Muscle of back (tissue), 11 donors: ENCODE measurements around the gene VWA5B1. TPM values are rescaled to one million over a fixed set of nuclear protein-coding genes. Genes with fewer than 3 reads are reported as not detected.

Experiments
- DNase-seq, 3 donors: peaks; one replicate each; pipeline versions ENCODE4 v3.0.0 to v3.0.0-alpha.2; 2013
- polyA plus RNA-seq, 10 donors: library from polyadenylated mRNA; unstranded; fragments of 120-200 nt; gene quantifications; one replicate each; pipeline ENCODE4 v1.2.1, GENCODE V29; 2013; ENCODE audit not compliant: insufficient read length in 10 of 10

Gene VWA5B1
- polyA plus RNA-seq, 10 donors: 0.07 to 0.56 (median 0.29) TPM

DNA sequence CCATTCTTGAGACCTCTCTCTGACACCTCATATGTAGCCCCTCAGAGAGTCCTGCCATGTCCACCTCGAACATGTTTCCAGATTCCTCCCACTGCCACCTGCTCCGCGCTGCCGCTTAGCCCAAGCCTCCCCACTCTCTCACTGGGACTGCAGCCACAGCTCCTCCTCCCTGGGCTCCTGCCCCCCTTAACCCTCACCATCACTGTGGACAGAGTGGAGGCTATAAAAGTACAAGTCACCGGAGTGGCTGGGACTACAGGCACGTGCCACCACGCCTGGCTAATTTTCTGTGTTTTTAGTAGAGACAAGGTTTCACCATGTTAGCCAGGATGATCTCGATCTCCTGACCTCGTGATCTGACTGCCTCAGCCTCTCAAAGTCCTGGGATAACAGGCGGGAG lies 77.0 kb downstream of the VWA5B1 start:
- no peak for DNase-seq

DNA sequence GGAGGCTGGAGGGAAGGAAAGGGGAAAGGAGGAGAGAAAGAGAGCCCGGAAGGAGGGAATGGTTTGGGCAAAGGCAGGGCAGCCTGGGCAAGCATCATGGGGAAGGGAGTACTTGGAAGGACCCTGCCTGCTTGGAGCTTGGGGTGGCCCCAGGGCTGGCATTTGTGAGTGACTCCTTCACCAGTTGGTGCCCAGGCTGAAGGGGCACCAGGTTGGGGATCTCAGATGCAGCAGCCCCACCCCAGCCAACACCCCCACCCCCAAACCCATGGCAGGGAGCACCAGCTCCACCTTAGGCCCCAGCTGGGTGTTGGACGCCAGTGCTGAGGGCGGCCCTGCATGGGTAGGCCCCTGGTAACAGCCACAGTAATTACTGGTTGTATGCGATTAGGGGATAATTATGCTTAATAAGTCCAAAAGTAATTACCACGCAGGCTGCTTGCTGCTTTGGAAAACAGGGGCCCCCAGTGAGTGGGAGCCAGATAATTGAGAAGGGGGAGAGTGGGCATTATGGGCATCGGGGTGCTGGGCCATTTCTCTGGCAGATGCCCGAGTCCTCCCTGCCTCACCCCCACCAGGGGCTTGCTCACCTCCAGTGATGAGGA lies 78.3 kb downstream of the VWA5B1 start:
- DNase-seq: no peak

DNA sequence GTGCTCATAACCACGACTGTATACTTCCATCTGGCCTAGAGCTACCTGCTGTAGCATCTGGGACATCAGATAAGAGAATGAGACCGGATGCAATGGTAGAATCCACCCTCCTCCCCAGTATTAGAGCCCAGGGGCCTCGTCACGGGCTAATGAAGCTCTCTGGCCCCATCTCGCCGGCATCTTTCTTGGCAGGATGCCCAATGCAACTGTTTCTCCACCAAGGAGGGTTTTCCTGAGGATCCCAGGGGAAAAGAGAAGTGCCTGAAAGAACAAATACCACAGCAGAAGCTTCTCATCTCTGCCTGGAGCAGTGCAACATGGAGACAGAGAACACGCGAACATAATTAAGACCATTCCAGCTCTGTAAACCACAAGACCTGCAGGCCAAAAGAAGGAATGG lies 80.0 kb downstream of the VWA5B1 start:
- DNase-seq: no peak

DNA sequence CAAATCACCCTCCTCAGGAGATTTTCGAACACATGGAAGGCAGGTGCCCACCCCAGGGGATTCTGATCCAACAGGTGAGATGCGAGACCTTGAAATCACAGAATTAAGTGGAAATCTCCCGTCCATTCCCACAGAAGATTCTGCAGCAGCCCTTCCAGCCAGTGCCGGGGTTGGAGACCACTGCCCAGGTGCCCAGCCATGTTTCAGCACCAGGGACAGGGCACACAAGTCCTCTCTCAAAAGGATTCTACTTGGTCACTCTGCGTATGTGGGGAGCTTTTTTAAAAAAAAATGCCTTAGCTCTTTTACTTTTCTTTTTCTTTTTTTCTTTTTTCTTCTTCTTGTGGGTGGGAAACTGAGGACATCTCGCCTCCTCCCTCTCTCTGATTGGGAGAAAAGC lies 80.7 kb downstream of the VWA5B1 start:
- peak in 1 of 3 donors; percentile 34 for DNase-seq

DNA sequence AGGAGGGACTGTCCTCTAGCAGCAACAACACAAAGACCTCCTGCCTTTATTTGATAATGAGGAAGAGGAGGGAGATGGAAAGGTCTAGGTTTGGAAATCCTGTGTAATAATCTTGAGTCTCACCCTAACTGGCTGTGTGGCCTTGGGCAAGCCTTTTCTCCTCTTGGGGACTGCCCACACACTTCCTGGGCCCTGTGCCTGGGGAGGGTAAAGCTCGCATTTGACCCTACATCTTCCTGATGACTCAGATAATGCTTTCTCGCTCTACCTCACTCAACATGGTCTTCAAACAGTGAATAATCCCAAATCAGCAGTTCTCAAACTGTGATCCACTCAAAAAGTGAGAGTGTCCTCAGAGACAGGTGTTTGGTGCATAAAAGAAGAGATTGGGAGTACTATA lies 81.2 kb downstream of the VWA5B1 start:
- DNase-seq: no peak

DNA sequence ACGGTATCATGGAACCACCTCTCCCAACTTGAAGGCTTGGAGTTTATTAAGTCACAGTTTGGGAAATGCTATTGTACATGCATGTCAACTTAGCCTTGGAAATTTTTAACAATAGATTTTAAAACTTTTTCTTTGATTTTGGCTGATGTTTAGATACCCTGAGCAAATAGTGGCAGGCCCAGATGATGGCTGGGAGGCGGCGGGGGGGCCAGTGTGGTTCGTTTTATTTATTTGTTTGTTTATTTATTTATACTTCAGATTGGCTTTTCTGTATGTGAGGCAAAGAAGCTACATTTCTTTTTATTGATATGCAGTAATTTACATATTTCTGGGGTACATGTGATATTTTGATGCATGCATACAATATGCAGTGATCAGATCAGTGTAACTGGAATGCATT lies 82.0 kb downstream of the VWA5B1 start:
- DNase-seq: no peak

DNA sequence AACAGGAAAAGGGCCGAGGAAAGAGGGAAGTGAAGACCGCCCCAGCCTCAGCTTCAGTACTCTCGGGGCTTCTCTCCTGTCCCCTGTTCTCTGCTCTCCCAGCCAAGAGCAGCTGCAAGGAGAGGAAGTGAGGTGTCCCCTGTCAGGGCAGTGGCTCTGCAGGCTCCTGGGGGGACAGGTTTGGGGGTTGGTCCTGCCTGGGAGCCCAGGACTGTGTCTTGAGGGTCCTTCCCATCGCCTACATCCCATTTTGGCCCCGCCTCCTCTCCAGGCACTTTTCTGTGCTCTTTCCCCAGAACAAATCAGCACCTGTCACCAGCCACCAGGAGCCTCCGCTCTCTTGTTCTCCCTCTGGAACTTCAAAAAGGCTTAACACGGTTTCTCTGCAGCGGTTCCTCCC lies 82.6 kb downstream of the VWA5B1 start:
- DNase-seq: no peak

DNA sequence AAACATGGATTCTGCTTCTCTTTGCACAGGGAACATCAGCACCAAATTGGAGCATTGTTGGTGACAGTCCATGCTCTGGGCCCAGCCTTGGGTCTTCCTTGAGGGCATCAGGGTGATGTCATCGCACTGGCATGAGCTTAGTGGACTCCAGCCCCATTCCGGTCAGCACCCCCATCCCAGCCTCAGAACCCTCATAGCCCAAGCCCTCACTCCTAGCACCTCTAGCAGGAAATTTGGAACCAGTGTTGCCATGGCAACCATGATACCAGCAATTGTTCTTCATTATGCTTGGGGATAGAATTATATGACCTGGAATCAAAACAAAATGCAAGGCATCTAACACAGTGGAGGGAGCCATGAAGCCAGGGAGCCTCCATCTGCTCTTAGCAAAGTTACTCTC lies 83.1 kb downstream of the VWA5B1 start:
- DNase-seq: no peak

DNA sequence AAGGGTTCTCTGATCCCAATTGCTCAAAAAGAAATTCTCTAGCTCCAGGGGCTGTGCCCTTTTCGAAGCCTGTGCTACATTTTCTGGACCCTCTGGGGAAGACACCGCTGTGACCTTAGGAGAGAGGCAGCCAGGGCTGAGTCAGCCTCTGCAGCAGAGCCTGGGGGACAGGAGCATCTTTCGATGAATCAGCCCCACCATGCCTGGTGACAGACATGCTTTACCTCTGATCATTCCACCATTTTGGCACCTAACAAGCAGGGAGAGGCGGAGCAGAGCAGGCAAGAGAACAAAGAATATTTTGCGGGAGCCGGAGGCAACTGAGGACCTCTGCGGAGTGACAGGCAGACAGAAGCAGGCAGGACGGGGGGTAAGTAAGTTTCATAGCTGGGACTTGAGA lies 84.9 kb downstream of the VWA5B1 start:
- DNase-seq: no peak

DNA sequence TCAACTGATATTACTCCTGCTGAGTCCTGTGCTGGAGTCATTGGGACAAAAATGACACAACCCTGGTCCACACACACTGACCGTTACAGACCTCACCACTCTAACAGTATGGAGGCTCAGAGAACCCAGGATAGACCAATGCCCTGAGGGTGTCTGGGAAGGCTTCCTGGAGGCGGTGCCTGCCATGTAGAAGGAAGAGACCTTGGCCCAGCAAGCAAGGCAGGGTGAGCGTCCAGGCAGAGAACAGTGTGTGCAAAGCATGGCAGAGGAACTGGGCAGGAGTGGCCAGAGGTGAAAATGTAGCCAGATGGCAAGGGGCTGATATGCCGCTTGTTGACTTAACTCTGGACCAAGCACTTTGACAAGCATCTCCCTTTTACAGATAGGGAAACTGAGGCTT lies 85.5 kb downstream of the VWA5B1 start:
- no peak for DNase-seq

DNA sequence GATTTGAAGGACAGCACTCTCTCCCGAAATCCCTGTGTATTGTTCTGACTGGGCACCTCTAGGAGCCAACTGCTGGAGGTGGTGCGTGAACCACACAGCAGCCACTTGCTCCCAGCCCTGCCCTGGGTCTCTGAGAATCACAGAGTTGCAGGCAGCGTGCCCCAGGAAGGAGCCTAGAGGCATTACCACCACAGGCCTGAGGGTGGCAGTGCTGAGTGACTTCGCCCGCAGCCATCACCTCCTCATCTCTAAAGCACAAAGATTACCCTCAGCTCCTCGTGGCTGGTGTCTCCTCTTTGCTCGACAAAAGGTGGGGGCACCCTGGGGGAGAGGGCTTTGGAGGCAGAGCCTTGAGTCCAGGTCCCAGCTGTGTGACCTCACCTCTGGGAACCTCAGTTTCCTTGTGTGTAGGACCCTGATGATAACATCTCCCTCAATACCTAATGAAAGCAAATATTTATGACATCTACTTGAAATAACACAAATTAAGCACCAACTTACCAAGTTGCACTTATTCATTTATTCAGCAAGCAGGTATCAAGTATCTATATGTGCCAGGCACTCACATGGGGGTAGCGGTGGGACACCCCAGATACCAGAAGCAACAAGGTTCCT lies 86.3 kb downstream of the VWA5B1 start:
- peak in 1 of 3 donors; percentile 34 for DNase-seq

DNA sequence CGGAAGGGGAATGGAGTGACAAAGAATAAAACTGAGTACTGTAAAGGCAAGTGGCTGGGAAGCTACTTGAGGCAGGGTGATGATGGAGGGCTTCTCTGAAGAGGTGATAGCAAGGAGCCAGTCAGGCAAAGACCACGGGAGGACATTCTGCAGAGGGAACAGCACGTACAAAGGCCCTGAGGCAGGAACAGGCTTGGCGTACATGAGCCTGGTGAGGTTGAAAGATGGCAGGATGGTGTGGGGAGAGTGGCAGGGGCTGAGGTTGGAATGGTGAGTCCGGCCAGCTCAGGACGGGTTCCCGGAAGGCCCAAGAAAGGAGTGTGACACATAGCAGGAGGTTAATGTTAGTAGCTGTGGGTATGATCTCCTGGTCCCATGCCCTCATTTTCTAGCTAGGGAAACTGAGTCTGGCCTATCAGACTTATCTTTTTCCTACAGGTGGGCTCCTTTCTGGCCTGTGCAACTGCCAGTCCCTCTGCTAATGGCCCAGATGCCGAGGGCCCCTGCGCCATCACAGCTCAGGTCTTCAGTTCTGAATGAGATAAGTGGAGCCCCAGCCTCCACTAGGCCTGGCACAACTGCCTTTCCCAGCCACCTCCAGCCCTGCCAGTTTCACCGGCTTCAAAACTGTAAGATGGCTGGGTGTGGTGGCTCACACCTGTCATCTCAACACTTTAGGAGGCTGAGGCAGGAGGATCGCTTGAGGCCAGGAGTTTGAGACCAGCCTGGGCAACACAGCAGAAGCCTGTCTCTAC lies 87.0 kb downstream of the VWA5B1 start:
- DNase-seq: no peak

DNA sequence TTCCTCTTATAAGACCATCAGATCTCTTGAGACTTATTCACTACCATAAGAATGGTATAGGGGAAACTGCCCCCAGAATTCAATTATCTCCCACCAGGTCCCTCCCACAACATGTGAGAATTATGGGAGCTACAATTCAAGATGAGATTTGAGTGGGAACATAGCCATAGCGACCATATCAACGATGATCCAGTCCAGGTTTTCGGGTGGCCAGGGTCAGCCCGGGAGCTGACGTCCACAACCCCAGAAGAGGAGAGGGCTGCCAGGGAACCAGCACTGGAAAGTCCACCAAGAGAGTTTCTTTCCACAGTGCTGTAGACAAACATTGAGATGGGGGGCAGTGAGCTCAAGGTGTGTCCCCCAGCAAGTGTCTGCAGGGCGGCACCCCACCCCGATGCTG lies 88.4 kb downstream of the VWA5B1 start:
- no peak for DNase-seq

DNA sequence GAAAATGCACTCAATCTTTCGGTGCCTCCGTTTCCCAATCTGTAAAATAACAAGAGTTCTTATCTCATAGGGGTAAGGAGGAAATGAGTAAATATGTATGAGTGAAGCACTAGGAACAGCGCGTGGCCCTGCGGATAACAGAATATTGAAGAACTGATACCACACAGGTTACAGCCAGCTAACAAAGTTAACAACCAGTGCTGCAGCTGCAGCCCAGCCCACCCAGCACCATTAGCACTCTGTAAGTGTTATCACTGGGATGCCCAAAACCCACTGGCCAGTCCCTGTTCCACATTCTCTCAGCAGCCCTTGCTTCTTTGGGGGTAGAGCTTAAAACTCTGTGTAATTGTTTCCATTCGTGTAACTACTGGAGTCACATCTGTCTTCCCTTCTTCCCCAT lies 89.5 kb downstream of the VWA5B1 start:
- no peak for DNase-seq

DNA sequence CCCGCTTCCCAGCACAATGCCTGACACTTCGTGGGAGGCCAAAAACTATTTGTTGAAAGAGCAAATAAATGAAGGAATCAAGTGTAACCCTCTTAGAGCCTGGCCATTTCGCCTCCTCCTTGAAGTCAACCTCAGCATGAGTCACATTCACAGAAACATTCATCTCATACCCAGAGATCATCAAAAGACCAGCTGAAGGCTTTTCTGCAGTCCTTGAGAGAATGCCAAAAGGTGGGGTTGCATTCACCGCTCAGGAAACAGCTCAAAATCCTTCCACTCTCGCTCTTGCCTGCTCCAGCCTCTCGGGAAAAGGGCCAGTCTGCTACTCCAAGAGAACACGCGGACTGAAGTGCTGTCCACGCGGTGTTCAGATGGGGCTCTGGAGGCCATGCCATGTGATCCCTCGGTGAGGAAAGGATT lies 90.0 kb downstream of the VWA5B1 start:
- DNase-seq: peak in 1 of 3 donors; percentile 82

DNA sequence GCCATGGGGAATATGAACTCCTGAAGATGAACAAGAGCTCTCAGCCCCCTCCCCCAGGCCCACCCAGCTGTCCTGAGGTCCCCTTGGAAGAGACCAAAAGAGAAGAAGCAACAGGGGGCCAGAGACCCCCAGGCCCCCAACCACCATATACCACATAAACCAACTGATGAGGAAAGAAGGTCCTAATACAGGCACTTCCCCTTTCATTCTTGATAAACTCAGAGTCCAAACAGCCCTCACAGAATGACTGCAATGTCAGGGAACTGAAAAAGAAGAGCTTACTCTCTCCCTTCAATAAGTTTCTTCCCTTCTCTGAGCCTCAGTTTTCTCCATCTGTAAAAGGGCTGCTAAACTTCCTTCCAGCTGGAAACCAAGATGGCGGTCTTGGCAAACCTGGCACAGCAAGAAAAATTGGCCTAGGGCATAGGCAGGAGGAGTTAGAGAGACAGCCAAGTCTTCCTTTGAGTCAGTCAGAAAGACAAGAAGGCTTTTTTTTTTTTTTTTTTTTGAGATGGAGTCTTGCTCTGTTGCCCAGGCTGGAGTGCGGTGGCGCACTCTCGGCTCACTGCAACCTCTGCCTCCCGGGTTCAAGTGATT lies 90.5 kb downstream of the VWA5B1 start:
- no peak for DNase-seq

DNA sequence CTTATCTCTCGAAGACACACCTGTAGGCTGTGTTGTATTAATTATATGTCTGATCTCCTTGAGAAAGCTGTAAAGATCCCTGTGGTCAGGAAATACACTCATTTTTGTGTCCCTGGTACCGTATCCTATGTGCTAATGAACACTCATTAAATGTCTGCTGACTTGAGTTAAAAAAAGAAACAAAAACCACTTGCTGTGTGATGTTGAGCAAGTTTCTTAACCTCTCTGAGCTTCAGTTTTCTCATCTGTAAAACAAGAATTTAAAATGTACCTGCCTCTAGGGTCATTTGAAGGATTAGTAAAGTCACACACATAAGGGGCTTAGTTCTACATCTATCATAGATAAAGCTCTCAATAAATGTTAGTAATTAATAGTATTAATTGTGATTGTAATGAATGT lies 91.3 kb downstream of the VWA5B1 start:
- DNase-seq: no peak

DNA sequence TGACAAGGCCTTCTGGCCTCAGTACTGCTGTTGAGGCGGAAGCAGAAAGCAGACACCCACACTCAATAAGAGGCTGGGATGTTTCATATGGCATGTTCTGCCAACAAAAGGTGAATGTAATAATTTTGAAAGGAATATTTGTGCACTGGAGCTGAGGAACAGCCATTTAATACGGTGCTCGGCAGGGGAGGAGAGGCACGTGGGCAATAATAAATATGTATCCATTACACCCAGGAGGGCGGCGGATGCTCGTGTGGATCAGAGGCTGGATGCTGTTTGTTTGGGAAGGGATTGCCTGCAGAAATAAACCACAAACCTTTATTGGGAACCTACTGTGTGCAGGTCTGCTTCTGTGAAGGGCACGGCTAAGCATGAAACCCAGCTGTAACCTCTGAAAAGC lies 92.0 kb downstream of the VWA5B1 start:
- DNase-seq: no peak

DNA sequence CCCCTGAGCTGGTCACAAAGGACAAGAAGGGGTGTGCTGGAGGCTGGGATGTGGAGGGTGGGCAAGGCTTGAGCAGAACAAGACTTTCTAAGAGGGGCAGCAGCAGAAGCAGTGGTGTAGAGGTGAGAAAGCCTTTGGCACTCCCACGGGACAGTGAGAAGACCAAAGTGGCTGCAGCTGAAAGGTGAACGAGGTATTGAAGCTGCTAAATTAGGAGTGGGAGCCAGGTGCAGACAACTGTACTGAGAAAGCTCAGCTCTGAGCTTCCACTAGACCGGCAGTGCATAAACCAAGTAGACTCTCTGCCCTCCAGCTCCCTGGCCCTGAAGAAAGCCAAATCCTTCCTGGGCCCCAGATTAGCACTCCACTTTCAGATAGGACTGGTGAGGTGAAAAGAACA lies 93.0 kb downstream of the VWA5B1 start:
- DNase-seq: no peak

DNA sequence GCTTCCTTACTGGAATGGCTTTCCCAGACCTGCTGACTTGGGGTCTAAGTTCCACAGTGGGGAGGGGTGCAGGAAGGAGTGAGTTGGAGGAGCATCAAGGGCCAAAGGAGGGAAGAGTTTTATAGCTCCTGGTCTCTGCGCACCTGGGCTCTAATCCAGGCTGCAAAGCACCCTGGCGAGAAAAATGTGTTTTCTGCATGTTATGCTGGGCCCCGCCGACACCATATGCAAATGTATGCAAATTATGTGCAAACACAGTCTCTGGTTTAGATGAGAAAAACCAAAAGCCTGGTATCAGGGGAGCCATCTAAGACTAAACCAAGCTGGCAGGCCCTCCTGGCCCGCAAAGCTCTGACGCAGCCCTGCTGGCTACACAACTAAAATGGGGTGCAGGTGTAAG lies 95.0 kb downstream of the VWA5B1 start:
- no peak for DNase-seq

DNA sequence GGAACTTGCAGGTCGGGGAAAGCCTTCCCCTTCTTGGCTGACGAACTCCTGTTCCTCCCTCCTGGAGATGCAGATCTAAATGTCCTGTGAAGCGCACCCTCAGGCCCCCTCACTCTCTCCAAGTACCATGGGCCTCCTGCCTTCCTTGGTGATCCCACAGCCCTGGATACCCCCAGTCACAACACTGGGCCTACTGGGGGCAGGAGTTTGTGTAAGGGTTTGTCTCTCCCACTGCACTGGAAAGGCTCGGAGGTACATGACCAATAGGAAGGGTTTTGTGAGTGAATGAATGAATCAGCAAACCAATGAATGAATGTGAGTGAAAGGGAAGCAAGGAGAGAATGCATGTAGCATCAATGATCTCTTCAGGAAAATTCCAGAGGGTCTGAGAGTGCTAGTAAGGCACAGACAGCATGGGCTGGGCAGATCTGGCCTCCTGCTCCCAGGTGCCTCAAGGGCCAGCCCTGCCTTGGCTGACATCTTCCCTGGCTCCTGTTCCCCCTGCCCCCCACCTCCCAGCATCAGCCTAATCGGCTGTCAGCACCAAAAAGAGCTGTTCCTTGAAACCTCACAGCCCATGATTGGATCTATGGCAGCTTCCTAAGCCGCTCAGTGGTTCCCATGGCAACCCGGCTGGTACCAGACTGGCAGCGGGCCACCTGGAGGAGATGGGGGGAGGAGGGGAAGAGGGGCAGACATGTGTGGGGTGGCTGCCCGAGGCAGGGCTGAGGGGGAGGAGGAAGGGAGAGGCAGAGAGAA lies 95.8 kb downstream of the VWA5B1 start:
- no peak for DNase-seq

DNA sequence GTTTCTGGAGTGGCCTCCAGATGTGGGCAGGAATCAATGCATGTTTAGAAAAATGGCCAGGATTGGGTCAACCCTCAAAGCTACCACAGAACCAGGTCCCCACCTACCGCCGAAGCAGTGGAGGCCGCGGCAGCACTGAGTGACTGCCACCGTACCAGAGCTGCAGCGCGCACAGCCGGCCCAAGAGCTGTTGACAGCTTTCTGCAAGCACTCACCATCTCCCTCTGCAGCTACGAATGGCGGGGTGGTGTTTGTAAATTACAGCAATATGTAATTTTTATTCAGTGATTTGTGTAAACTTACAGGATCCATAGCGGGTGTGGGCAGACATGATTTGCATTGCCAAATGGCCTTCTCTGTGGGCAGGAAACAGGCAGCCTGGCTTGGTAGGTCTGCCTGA lies 98.9 kb downstream of the VWA5B1 start:
- DNase-seq: no peak
